BLaER1 (cell line): ENCODE results near the gene RSPH10B2.
"Not testable (repeated sequence)": the region's sequence is repeated elsewhere in the genome, so short reads cannot be mapped to it uniquely, and the experiment has no call there.

Experiments used
- H3K27ac ChIP-seq: shearing (Covaris generic); formaldehyde crosslinking; 2 replicates; pipeline ENCODE4 v1.8.1; 2022
- H3K27me3 ChIP-seq: shearing (Covaris generic); formaldehyde crosslinking; 2 replicates; pipeline ENCODE4 v1.8.1; 2022
- H3K36me3 ChIP-seq: shearing (Covaris generic); formaldehyde crosslinking; 2 replicates; pipeline ENCODE4 v1.8.1; 2022
- H3K4me1 ChIP-seq: shearing (Covaris generic); formaldehyde crosslinking; 2 replicates; pipeline ENCODE4 v1.8.1; 2022
- H3K4me2 ChIP-seq: shearing (Covaris generic); formaldehyde crosslinking; 2 replicates; pipeline ENCODE4 v1.8.1; 2022
- H3K4me3 ChIP-seq: shearing (Covaris generic); formaldehyde crosslinking; 2 replicates; pipeline ENCODE4 v1.8.1; 2022
- H3K9ac ChIP-seq: shearing (Covaris generic); formaldehyde crosslinking; 2 replicates; pipeline ENCODE4 v1.8.1; 2022
- H3K9me3 ChIP-seq: shearing (Covaris generic); formaldehyde crosslinking; 2 replicates; pipeline ENCODE4 v1.8.1; 2022
- H4K20me1 ChIP-seq: shearing (Covaris generic); formaldehyde crosslinking; 2 replicates; pipeline ENCODE4 v1.8.1; 2022
- Cebpa-rat ChIP-seq: shearing (Covaris generic); IDR thresholded peaks from 2 replicates; pipeline ENCODE4 v1.8.1; 2022

Gene RSPH10B2

GRCh38 chr7:6753964-6754363 lies at the start of gene RSPH10B2:
RSPH10B2 (plus strand) TSS chr7:6754103; CDS start chr7:6757678, 3,575 bp downstream.
- H3K27me3 ChIP-seq, H3K4me1 ChIP-seq, H3K36me3 ChIP-seq, H3K9me3 ChIP-seq, H3K4me2 ChIP-seq, H3K9ac ChIP-seq, H4K20me1 ChIP-seq, H3K4me3 ChIP-seq, H3K27ac ChIP-seq: not testable (repeated sequence)

GRCh38 chr7:6705959-6706665 lies 47.8 kb upstream of the RSPH10B2 start:
- H4K20me1 ChIP-seq, result peaks cover 31% of the 10 kb centered on the region
- peak overlapping the region; percentile 99 for H3K27ac ChIP-seq
- H3K4me3 ChIP-seq, result peak overlapping the region; percentile 99
- H3K36me3 ChIP-seq, result peaks cover 41% of the 10 kb centered on the region
- H3K4me2 ChIP-seq, result peak overlapping the region; percentile 92
- peaks cover 30% of the 10 kb centered on the region for H3K4me1 ChIP-seq
- H3K27me3 ChIP-seq, result no peaks in the 10 kb centered on the region
- peak overlapping the region; percentile 99 for H3K9ac ChIP-seq
- TF ChIP-seq Cebpa-rat, result no peak
- peaks cover 70% of the 10 kb centered on the region for H3K9me3 ChIP-seq

DNA sequence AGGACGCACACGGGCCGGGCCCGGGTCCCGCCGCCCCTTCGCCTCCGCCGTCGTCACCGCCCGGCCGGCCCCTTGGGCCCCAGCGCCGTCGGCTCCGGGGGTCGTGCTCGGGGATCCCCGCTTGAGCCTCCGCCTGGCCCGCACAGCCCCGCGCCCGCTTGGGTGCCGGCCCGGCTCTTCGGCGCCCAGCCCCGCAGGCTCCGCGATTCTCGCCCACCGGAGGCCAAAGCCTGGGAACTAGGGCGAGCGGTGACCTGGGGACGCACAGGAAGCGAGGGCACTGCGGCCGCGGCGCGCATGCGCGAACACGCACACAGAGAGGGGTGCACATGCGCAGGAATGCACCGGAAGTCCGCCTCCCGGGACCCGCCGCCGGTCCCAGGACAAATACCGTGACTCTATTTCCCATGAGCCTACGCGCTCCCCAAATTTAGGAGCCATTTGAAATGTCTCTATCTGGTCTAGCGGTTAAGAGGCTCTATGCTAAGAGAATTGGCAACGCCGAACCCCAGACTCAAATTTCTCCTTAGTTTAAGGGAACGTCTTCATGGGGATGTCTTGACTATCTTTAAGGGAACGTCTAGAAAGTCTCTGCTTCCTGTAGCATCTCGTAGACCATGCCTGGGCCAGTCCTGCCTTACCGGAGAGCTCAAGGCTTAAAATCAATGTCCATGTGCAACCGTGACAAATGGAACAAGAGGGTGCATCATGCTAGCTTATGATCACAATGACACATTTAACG lies 47.1 kb upstream of the RSPH10B2 start, which contains the start of gene ZNF12:
TSS of gene ZNF12 (minus strand) at position 282 of the 742 bp plus-strand sequence. CDS start 1,774 bp downstream, outside the sequence.
- Histone ChIP-seq H3K9me3 (peaks cover 65% of the 10 kb centered on the region), H3K9ac (peak within 1 kb of the TSS; percentile 99), H3K27me3 (no peaks in the 10 kb centered on the region), H3K4me2 (peak within 1 kb of the TSS; percentile 92), H3K4me3 (peak within 1 kb of the TSS; percentile 99), H3K27ac (peak within 1 kb of the TSS; percentile 99), H3K4me1 (peaks cover 23% of the 10 kb centered on the region), H4K20me1 (peaks cover 23% of the 10 kb centered on the region), H3K36me3 (peaks cover 33% of the 10 kb centered on the region)
- TF ChIP-seq Cebpa-rat, result no peak

GRCh38 chr7:6708304-6708703 lies 45.6 kb upstream of the RSPH10B2 start:
- H3K27me3 ChIP-seq, result no peaks in the 10 kb centered on the region
- no peak overlapping the region for H3K4me3 ChIP-seq
- peaks cover 22% of the 10 kb centered on the region for H3K36me3 ChIP-seq
- H3K4me1 ChIP-seq, result peaks cover 19% of the 10 kb centered on the region
- H3K9ac ChIP-seq, result no peak overlapping the region
- TF ChIP-seq Cebpa-rat, result no peak
- peaks cover 53% of the 10 kb centered on the region for H3K9me3 ChIP-seq
- no peak overlapping the region for H3K27ac ChIP-seq
- no peak overlapping the region for H3K4me2 ChIP-seq
- peaks cover 19% of the 10 kb centered on the region for H4K20me1 ChIP-seq

DNA sequence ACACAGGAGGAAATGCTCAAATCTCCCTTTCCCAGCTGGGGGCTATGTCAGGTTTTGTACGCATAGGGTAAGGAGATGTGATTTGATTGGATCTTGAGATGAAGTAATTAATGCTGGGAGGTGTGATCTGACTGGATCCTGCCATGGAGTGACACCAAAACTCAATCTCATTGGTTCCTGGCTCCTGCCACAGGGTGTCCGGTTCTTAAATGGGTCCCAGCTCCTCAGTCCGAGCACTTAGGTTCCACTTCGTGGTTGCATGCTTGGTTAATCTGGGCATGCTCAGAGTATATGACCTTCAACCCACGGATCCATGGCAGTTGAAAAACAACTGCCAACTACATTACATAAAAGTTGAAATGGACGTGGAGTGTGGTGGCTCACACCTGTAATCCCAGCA lies 44.1 kb upstream of the RSPH10B2 start:
- Histone ChIP-seq H3K4me2 (no peak overlapping the region), H3K9ac (no peak overlapping the region), H3K27me3 (no peaks in the 10 kb centered on the region), H3K27ac (no peak overlapping the region), H4K20me1 (peaks cover 12% of the 10 kb centered on the region), H3K4me1 (peaks cover 26% of the 10 kb centered on the region), H3K36me3 (peaks cover 7% of the 10 kb centered on the region), H3K9me3 (peaks cover 38% of the 10 kb centered on the region), H3K4me3 (no peak overlapping the region)
- TF ChIP-seq Cebpa-rat, result no peak

DNA sequence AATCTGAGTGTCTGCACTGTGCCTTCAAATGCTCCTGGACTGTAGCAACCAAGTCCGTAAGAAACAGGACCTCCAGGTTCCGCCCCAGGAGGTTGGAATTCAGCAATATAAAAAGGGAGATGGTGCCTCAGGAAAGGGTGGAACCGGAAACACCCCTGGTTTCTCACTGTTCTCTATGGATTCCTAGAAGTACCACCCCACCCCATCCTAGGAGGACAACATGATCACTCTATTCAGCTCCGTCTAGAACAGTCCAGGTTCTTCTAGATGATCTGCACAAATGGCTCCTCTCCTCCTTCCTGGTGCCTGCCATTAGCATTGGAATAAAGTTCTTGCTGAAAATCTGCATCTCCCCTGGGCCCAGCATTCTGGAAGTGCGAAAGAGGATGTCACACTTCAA lies 39.5 kb upstream of the RSPH10B2 start:
- peaks cover 22% of the 10 kb centered on the region for H3K4me1 ChIP-seq
- no peak for TF ChIP-seq Cebpa-rat
- no peaks in the 10 kb centered on the region for H3K36me3 ChIP-seq
- no peaks in the 10 kb centered on the region for H3K27me3 ChIP-seq
- no peaks in the 10 kb centered on the region for H4K20me1 ChIP-seq
- H3K9ac ChIP-seq, result no peak overlapping the region
- no peak overlapping the region for H3K4me3 ChIP-seq
- peak overlapping the region; percentile 35; the same call in 1 of the 2 replicates for H3K27ac ChIP-seq
- peak overlapping the region; percentile 69 for H3K4me2 ChIP-seq
- H3K9me3 ChIP-seq, result peaks cover 34% of the 10 kb centered on the region

DNA sequence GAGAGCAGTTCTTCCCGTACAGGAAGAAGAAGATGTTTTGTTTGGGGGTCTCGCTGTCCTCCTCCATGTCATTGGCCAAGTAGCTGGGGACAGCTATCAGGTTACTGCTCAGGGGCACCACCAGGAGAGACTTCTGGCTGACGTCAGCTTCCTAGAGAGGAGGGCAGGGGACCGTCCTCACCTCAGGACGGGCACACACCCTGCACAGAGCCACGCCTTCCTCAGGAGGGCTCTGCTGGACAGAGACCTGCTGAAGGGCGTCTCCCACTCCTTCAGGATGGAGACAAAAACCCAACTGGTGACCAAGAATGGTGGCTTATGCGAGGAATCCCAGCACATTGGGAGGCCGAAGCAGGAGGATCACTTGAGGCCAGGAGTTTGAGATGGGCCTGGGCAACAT lies 38.0 kb upstream of the RSPH10B2 start:
- H3K9ac ChIP-seq, H3K36me3 ChIP-seq, H3K4me3 ChIP-seq, H4K20me1 ChIP-seq, H3K4me2 ChIP-seq, H3K27ac ChIP-seq, H3K27me3 ChIP-seq: not testable (repeated sequence)
- Histone ChIP-seq H3K4me1 (peaks cover 22% of the 10 kb centered on the region), H3K9me3 (peaks cover 19% of the 10 kb centered on the region)

DNA sequence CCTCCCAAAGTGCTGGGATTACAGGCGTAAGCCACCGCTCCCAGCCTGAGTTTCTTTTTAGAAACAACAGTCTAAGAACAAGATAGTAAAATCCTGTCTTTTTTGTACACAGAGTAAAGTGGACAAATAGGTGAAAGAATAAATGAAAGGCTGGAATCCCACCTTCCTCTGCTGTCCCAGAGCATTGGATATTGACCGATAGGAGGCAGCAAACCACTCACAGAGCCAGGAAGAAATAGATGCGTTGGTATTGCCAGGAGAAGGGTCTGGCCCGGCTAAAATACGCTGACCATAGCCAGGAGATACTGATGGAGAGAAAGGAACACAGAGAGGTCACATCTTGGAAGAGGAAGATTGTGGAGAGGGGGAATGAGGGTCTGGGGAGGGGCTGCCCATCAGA lies 35.8 kb upstream of the RSPH10B2 start:
- peaks cover 16% of the 10 kb centered on the region for H3K9me3 ChIP-seq
- peaks cover 22% of the 10 kb centered on the region for H3K4me1 ChIP-seq
- TF ChIP-seq Cebpa-rat, result no peak
- no peaks in the 10 kb centered on the region for H3K27me3 ChIP-seq
- no peak overlapping the region for H3K4me2 ChIP-seq
- H3K9ac ChIP-seq, result no peak overlapping the region
- H3K36me3 ChIP-seq, result no peaks in the 10 kb centered on the region
- H4K20me1 ChIP-seq, result no peaks in the 10 kb centered on the region
- no peak overlapping the region for H3K4me3 ChIP-seq
- no peak overlapping the region for H3K27ac ChIP-seq

DNA sequence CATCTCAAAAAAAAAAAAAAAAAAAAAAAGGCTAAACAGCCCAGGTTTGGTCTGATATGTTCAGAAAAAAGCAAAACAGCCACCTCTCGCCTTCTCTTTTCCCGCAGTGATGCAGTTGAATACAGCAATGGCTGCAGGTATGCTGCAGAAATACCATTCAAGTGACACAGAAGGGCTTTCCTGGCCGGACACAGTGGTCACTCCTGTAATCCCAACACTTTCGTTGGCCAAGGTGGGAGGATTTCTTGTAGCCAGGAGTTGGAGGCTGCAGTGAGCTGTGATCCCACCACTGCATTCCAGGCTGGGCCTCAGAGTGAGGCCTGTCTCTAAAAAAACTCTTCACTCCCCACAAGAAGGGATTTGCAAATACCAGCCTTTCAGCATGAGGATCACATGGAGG lies 29.6 kb upstream of the RSPH10B2 start:
- peak overlapping the region; percentile 80 for H3K4me2 ChIP-seq

GRCh38 chr7:6725003-6725402 lies 28.9 kb upstream of the RSPH10B2 start:
- no peak for TF ChIP-seq Cebpa-rat
- H3K9ac ChIP-seq, result no peak overlapping the region
- no peak overlapping the region for H3K4me3 ChIP-seq
- H3K27me3 ChIP-seq, result no peaks in the 10 kb centered on the region
- no peaks in the 10 kb centered on the region for H3K36me3 ChIP-seq
- H4K20me1 ChIP-seq, result no peaks in the 10 kb centered on the region; the same call in 1 of the 2 replicates
- H3K4me1 ChIP-seq, result peaks cover 31% of the 10 kb centered on the region
- H3K9me3 ChIP-seq, result no peaks in the 10 kb centered on the region
- H3K27ac ChIP-seq, result peak overlapping the region; percentile 12
- H3K4me2 ChIP-seq, result peak overlapping the region; percentile 80

More for the DNA sequence above, 29.6 kb upstream of the RSPH10B2 start:
- H3K9ac ChIP-seq, H3K27ac ChIP-seq, H4K20me1 ChIP-seq, H3K9me3 ChIP-seq, H3K27me3 ChIP-seq, H3K36me3 ChIP-seq, H3K4me3 ChIP-seq: not testable (repeated sequence)
- H3K4me1 ChIP-seq, result peaks cover 30% of the 10 kb centered on the region

GRCh38 chr7:6726341-6726740 lies 27.6 kb upstream of the RSPH10B2 start:
- peak overlapping the region; percentile 80 for H3K4me2 ChIP-seq
- not testable (repeated sequence) for H3K27ac ChIP-seq, H3K9ac ChIP-seq

More at GRCh38 chr7:6726341-6726740, 27.6 kb upstream of the RSPH10B2 start:
- not testable (repeated sequence) for H3K4me3 ChIP-seq, H3K36me3 ChIP-seq, H3K9me3 ChIP-seq, H4K20me1 ChIP-seq, H3K27me3 ChIP-seq
- peaks cover 38% of the 10 kb centered on the region for H3K4me1 ChIP-seq
